ENCODE results near the gene RNF220.

RNF220 gene

GRCh38 chr1:44436401-44437106 lies 31.5 kb downstream of the RNF220 start:
- DNase-seq: no peak

- DNase-seq: no peak
These were observed 32.2 kb downstream of the RNF220 start for GRCh38 chr1:44437107-44437716.

- DNase-seq: no peak
These were observed 37.7 kb downstream of the RNF220 start for GRCh38 chr1:44442791-44443190.

DNA sequence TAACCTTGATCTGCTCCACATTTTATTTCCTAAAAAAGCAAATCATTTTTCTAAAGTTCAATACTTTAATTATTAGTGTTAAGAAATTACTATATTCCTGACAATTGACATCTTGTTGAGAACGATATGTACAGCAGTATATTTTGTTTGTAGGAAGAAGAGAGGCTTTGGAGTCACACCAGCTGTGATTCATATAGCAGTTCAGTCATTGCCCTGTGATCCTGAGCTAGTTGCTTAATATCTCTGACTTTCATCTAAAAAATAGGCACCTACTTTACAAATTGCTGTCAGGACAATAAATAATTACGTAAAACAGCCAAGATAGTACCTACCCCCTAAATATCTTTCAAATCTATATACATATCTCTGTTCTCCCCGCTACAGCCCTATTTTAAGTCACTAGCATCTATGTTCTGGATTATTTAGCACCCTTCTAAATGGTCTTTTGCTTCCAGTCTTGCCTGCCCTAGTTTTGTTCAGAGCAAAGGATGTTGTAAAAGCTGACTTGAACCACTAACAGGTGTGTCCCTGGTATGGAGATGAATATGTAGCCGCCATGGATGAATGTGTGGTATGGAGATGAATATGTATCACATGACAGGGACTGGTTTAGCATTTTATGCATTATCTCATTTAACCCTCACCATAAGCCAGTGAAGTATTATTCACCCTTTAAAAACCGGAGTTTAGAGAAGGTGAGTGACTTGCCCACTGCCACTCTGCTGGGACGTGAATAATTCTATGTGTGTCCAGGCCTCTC lies 42.2 kb downstream of the RNF220 start:
- no peak for DNase-seq

GRCh38 chr1:44453798-44454349 lies 48.8 kb downstream of the RNF220 start:
- DNase-seq: no peak

GRCh38 chr1:44454704-44455103 lies 49.6 kb downstream of the RNF220 start:
- no peak for DNase-seq

DNA sequence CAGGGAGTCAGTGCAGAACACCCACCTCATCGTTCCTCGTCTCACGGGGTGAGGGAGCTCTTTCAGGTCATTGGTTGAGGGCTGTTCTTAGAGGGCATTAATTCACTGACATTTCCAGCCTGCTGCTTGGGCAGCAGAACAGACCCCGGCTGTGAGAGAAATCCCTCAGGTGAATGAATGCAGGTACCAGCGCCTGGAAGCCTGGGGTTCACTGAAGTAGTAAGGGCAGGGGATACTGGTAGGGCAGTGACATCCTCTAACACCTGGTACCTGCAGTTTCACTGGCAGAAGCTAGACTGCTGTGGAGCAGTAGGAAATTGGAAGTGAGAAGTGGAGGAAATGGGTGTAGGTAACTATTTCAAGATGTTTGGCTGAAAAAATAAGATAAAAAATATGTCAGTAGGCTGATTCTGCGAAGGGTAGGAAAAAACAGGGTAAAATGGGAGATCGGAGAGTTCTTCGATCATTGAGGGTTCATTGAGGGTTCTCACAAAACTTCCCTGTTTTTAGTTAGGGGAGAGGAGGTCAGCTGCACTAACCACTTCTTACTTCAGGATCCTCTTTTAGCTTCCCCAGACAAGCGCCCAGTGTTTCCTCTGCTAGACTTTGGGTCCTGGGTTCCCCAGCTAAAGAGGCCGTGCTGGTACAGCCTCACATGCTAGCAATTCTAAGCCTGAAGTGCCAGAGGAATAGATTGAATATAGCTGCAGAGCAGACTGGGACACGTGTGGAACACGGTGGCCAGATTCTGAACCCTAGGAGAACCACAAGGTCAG lies 55.2 kb downstream of the RNF220 start:
- DNase-seq: no peak

- no peak for DNase-seq
These were observed 59.3 kb downstream of the RNF220 start for GRCh38 chr1:44464361-44464760.

GRCh38 chr1:44467566-44467965 lies 62.5 kb downstream of the RNF220 start:
- DNase-seq: no peak

- no peak for DNase-seq
These were observed 66.9 kb downstream of the RNF220 start for GRCh38 chr1:44471911-44472453.

DNA sequence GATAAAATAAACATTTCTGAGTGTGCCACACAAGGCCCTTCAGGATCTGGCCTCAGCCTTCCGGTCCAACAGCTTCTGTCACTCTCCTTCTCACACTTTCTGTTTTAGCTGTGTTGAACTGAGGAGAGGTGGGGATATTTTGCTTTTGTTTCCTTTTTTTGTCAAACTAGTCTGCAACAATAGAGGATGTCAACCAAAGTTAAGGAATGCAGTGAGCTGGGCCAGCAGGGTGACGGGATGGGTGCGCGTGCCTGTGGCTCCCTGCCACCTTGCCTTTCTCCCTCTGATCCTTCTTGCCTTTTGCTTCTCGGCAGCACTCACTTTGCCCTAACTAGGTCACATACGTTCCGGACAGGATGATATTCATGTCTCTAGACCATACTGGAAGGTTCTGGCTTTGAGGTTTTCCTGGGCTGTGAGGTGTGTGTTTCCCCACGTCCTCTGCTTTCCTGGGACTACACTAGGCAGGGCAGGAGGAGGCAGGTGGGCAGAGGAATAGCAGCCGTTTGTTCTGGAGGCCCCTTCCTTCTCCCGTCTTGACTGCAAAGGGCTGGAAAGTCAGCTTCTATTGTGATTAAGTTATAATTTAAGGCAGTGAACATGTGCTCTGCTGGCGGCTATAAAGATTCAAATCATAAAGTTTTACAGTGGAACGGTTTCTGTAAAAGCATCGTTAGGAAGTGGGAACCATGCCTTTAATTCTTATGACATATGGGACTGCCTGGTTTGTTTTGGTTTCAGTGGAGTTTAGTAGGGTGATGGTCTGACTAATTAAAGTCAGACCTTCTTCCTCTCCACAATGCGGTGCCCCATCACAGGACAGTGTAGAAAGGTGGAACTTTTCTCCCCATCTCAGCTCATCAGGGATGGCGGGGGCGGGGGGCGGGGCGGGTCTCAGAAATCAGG lies 67.8 kb downstream of the RNF220 start:
- no peak for DNase-seq

DNA sequence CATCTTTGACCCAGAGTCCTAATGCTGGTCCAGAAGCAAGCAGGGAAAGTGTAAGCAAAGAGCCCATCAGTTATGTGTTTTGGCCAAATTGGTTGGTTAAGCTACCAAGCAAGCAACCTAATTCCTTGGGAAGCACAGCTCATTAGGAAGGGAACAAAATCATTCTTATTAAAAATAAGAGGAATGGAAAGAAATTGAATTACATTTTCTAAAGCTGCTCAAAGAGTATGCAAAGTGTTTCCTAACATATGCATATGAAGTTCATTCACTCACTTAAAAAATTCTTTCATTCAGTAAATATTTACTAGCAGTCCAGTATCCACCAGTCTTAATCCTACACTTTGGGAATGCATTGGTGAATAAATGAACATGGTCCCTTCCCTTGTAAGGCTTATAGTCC lies 71.8 kb downstream of the RNF220 start:
- no peak for DNase-seq

GRCh38 chr1:44481701-44482100 lies 76.6 kb downstream of the RNF220 start:
- DNase-seq: no peak

DNA sequence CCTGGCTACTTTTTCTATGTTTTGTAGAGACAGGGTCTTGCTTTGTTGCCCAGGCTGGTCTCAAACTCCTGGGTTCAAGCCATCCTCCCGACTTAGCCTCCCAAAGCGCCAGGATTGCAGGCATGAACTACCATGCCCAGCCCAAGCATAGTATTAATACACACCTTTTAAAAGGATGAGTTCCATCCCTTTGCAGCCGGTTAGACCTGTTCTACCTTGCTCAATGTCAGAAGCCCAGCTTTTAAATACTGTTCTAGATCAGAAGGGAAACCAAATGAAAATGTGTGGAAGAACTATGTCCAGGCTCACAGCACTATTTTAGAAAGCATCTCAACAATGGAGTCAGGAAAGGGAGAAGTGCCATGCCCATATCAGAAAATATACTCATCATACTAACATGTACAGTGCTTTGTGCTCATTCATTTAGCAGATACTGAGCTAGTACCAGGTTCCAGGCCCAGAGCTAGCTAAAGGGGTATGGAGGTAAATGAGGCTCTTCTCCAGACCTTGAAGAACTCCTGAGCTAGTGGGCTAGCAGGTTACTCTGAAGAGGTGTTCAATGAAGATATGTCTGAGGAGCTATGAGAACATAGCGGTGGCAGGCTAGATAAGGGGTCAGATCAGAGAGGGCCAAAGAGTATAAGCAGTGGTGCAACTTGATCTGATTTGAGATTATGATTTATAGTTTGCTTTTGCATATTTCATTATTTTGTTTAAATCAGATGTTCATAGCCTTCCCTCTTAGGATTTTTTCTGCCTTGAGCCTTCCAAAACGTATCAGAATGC lies 78.2 kb downstream of the RNF220 start:
- no peak for DNase-seq

DNA sequence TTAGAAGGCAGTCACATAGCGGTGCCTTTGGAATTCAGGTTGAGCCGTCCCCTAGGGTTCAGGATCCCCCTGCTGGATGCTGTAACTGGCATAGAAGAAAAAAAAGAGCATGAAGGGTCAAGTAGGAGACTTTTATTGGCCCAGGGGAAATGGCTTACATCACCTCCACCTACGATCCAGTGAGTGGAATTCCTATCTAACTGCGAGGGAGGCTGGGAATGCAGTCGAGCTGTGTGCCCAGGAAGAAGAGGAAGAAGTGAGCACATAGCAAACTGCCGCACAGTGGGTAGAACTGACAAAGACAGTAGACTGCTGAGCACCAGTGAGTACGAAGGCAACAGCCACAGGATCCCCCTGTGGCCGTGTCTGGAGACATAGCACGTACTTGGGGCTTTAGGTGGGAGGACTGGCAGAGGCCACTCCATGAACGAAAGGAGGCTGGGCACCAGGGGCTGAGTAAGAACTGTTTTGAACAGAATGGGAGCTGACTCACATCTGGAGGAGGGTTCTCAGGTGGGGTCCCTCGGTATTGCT lies 79.2 kb downstream of the RNF220 start:
- no peak for DNase-seq

GRCh38 chr1:44485229-44485933 lies 80.3 kb downstream of the RNF220 start:
- no peak for DNase-seq

DNA sequence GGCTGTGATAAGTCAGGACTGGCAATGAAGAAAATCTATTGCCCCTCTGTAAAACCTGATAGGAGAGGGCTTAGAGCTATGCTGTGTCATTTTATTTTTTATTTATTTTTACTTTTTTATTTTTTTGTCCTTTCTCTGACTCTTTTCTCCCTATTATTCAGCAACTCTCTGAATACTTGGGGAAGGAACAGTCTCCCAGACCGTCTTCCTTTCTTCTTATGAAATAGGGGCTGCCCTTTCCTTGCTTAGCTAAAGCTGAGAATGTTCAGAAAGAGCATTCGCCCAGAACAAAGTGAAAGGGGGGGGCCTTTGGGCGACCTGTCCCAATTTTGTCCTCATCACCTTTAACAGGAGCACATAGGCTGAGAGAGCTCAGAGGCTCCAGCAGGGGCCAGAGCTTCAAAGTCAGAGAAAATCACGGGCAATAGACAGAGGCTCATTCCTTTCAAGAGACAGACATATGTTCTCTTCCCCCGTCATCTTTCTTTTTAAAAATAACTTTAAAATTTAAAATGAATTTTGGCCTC lies 80.9 kb downstream of the RNF220 start:
- DNase-seq: no peak

DNA sequence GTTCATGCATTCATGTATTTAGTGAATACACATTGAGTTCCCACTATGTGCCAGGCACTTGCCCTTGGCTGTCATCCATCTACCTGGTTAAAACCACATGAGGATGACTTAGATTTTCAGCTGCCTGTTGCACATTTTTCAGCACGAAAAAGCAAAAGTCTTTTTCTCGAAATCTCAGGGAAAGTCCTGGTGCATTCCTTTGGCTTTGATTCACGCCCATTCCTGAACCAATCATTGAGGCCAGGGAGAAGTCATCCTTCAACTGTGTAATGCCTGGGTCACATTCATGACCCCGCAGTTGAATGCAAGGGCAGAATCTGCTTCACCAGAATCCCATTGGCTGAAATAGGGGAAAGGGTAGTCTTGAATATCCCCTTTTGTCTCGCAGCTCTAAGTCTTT lies 84.4 kb downstream of the RNF220 start:
- DNase-seq: no peak

DNA sequence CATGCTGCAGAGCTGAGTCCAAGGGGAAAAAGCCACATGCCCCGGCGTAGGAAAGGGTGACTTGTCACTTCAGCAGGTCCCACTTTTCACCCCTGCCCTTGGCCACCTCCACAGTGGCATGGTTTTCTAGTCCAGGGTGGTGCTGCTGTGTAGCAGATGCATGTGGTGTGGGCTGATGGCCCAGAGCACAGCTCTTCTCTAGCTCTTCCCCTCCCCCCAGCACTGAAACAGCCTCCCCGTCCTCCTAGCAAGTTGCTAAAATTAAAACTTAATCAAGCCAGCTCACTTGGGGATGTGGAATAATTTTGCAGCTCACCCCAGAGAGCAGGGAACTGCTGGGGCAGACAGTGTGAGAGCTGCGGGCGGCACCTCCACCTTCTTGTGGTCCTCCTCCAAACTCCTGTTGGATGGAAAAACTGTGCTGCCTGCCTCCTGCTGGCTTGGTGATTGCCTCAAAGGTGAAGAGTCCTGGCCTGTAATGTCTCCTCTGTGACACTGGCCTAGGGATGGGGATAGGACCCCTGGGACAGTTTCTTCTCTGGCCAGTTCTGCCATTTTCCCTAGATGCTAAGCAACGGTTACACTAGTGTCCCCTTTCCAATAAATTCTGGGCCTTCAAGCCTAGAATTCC lies 91.6 kb downstream of the RNF220 start:
- DNase-seq: no peak
